IMR-90 (cell line): ENCODE measurements around the gene H6PD. TPM values are rescaled to one million over a fixed set of nuclear protein-coding genes. Genes with fewer than 3 reads are reported as not detected.

Source experiments
- ATAC-seq: fragments of 200-7000 bp; cut with Tn5 transposase; 2 replicates; pipeline ENCODE4 v1.9.1; 2020; ENCODE audit warnings: low read depth, mild to moderate bottlenecking, moderate library complexity
- BruUV-seq: library from RNA; stranded (reverse); fragments of 400-500 nt; replicated peaks from 2 replicates; lab custom pipeline; 2021; lab: Mats Ljungman, UMichigan
- CTCF ChIA-PET: fragments of 300-600 bp; formaldehyde crosslinking; extraction: SDS; loops from one replicate; lab custom pipeline; 2021; ENCODE audit warnings: antibody characterized with exemption; lab: Yijun Ruan, JAX
- POLR2A ChIA-PET: fragments of 300-600 bp; sonication (Branson Sonifier 250); formaldehyde crosslinking; loops from one replicate; lab custom pipeline; 2022; ENCODE audit warnings: antibody characterized with exemption; ENCODE audit not compliant: unreplicated experiment; lab: Charles Lee
- DNase-seq: peaks from one replicate; pipeline ENCODE4 v3.0.0; 2013
- H2AFZ ChIP-seq: replicated peaks from 2 replicates; pipeline ENCODE3; 2013; ENCODE audit warnings: low read length, mild to moderate bottlenecking; ENCODE audit not compliant: poor library complexity
- H2AK5ac ChIP-seq: 2 replicates; pipeline ENCODE4 v1.6.1; 2013; ENCODE audit warnings: low read depth, low read length, inconsistent platforms
- H2AK9ac ChIP-seq: replicated peaks from 2 replicates; pipeline ENCODE3; 2013; ENCODE audit warnings: mild to moderate bottlenecking, low read depth, low read length, moderate library complexity; ENCODE audit not compliant: poor library complexity
- H2BK120ac ChIP-seq: 2 replicates; pipeline ENCODE4 v1.6.1; 2013; ENCODE audit warnings: low read depth, low read length, inconsistent platforms
- H2BK15ac ChIP-seq: 3 replicates; pipeline ENCODE4 v1.6.1; 2013; ENCODE audit warnings: low read depth, low read length, inconsistent platforms
- H2BK20ac ChIP-seq: 2 replicates; pipeline ENCODE4 v1.6.1; 2013; ENCODE audit warnings: low read depth, mild to moderate bottlenecking, inconsistent platforms, low read length, moderate library complexity
- H2BK5ac ChIP-seq: 2 replicates; pipeline ENCODE4 v1.6.1; 2013; ENCODE audit warnings: mild to moderate bottlenecking, low read depth, low read length, inconsistent platforms; ENCODE audit not compliant: poor library complexity, severe bottlenecking
- H3K14ac ChIP-seq: replicated peaks from 2 replicates; pipeline ENCODE4 v1.6.1; 2013; ENCODE audit warnings: low read depth, low read length, inconsistent platforms
- H3K18ac ChIP-seq: 2 replicates; pipeline ENCODE4 v1.6.1; 2013; ENCODE audit warnings: low read depth, low read length, control low read depth
- H3K23ac ChIP-seq: 2 replicates; pipeline ENCODE4 v1.6.1; 2013; ENCODE audit warnings: low read depth, low read length, inconsistent platforms
- H3K27ac ChIP-seq: 2 replicates; pipeline ENCODE4 v1.5.1; 2013; ENCODE audit warnings: mild to moderate bottlenecking, control low read depth, low read length; ENCODE audit not compliant: insufficient read depth
- H3K27me3 ChIP-seq: 2 replicates; pipeline ENCODE4 v1.6.1; 2013; ENCODE audit warnings: low read length; ENCODE audit not compliant: control insufficient read depth, insufficient read depth
- H3K36me3 ChIP-seq: 2 replicates; pipeline ENCODE4 v1.6.1; 2013; ENCODE audit warnings: low read length, mixed read lengths; ENCODE audit not compliant: control insufficient read depth, insufficient read depth
- H3K4ac ChIP-seq: 2 replicates; pipeline ENCODE4 v1.6.1; 2013; ENCODE audit warnings: low read depth, low read length, inconsistent platforms
- H3K4me1 ChIP-seq: 2 replicates; pipeline ENCODE4 v1.6.1; 2013; ENCODE audit warnings: low read length, mixed read lengths; ENCODE audit not compliant: control insufficient read depth, insufficient read depth
- H3K4me2 ChIP-seq: 2 replicates; pipeline ENCODE4 v1.6.1; 2013; ENCODE audit warnings: low read depth, mild to moderate bottlenecking, control low read depth, low read length, moderate library complexity
- H3K4me3 ChIP-seq: 2 replicates; pipeline ENCODE4 v1.5.1; 2013; ENCODE audit warnings: low read depth, mild to moderate bottlenecking, control low read depth, low read length, moderate library complexity; ENCODE audit not compliant: insufficient read depth
- H3K56ac ChIP-seq: 2 replicates; pipeline ENCODE4 v1.6.1; 2013; ENCODE audit warnings: low read length, inconsistent platforms; ENCODE audit not compliant: insufficient read depth; ENCODE audit errors: extremely low read depth
- H3K79me1 ChIP-seq, 2 experiments: 2 replicates each; pipeline ENCODE4 v1.6.1; 2013; ENCODE audit warnings: low read length in 2 of 2, inconsistent platforms in 1 of 2, low read depth in 1 of 2
- H3K9ac ChIP-seq: 2 replicates; pipeline ENCODE4 v1.6.1; 2013; ENCODE audit warnings: low read depth, low read length, control low read depth
- H3K9me1 ChIP-seq: 2 replicates; pipeline ENCODE4 v1.6.1; 2013; ENCODE audit warnings: low read length, inconsistent platforms; ENCODE audit not compliant: insufficient read depth
- H3K9me3 ChIP-seq: 2 replicates; pipeline ENCODE4 v1.6.1; 2013; ENCODE audit warnings: low read length; ENCODE audit not compliant: control insufficient read depth, insufficient read depth
- H4K20me1 ChIP-seq: 2 replicates; pipeline ENCODE4 v1.6.1; 2013; ENCODE audit warnings: low read length, inconsistent platforms; ENCODE audit not compliant: insufficient read depth
- H4K5ac ChIP-seq: 2 replicates; pipeline ENCODE4 v1.6.1; 2013; ENCODE audit warnings: mild to moderate bottlenecking, low read depth, low read length, control low read depth
- H4K8ac ChIP-seq, 2 experiments: 2 replicates each; pipeline ENCODE4 v1.6.1; 2013; ENCODE audit warnings: low read depth in 2 of 2, low read length in 2 of 2, control low read depth in 1 of 2, inconsistent platforms in 1 of 2
- H4K91ac ChIP-seq: 2 replicates; pipeline ENCODE4 v1.6.1; 2013; ENCODE audit warnings: low read depth, low read length, inconsistent platforms; ENCODE audit not compliant: insufficient read depth
- CHD1 ChIP-seq: IDR thresholded peaks from 2 replicates; pipeline ENCODE4 v1.6.1; 2012; ENCODE audit warnings: low read depth, low read length, improper control_type of control experiment
- FOS ChIP-seq: fragments of 150-350 bp; IDR thresholded peaks from 2 replicates; pipeline ENCODE4 v1.6.1; 2016; ENCODE audit warnings: low read depth, low read length
- RAD21 ChIP-seq: IDR thresholded peaks from 2 replicates; pipeline ENCODE4 v1.6.1; 2012; ENCODE audit warnings: low read length, improper control_type of control experiment
- SMC3 ChIP-seq: fragments of 150-350 bp; IDR thresholded peaks from 2 replicates; pipeline ENCODE4 v1.6.1; 2016; ENCODE audit warnings: low read depth, mild to moderate bottlenecking, antibody characterized with exemption, low read length, moderate library complexity
- WGBS, 2 experiments: methylation state at CpG; one replicate each; pipeline versions ENCODE4 v1.1.5 to v1.1.7; 2013; ENCODE audit warnings: missing lambda C conversion rate in 2 of 2; ENCODE audit not compliant: insufficient read length in 1 of 2; ENCODE audit errors: extremely low coverage in 2 of 2; 5-methylcytosine and 5-hydroxymethylcytosine counted together
- dilution Hi-C: fragments of 300-500 bp; cut with HindIII; formaldehyde crosslinking; loops from one replicate; pipeline ENCODE4 v1.14.3; 2018; ENCODE audit warnings: low sequenced_read_pairs; ENCODE audit not compliant: unreplicated experiment
- in situ Hi-C: fragments of 300-500 bp; cut with MboI; formaldehyde crosslinking; loops from 3 replicates; pipeline ENCODE4 v1.14.3; 2019; ENCODE audit warnings: low sequenced_read_pairs, inconsistent platforms, mixed read lengths
- intact Hi-C: fragments of 100-400 bp; cut with micrococcal nuclease; formaldehyde crosslinking; loops from 2 replicates; pipeline ENCODE4 v1.10.0; 2022
- polyA plus RNA-seq, 3 experiments: library from polyadenylated mRNA; depleted of rRNA; stranded (reverse); fragments of >200 nt; gene quantifications; 2 replicates each; pipeline ENCODE4 v1.2.3, GENCODE V29; 2012; ENCODE audit warnings: low replicate concordance in 1 of 3
- total RNA-seq: library from RNA; depleted of rRNA; stranded (reverse); fragments of >200 nt; gene quantifications from 2 replicates; pipeline ENCODE4 v1.2.3, GENCODE V29; 2012

H6PD gene
- total and polyA plus RNA-seq, 2 of the 4 experiments (the other 2 are of a cell fraction) = 9.3 to 22.1 TPM

DNA sequence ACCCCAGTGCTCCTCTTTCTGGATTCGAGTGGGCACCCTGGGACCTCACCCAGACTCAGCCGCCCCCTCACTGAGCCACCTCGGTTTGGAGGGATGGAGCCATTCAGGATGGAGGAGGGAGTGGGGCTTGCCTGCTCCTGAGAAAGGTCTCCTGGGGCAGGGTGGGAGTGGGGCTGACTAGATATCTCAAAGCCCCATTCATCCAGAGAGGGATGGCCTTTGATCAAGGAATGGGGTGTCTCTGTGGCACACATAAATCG lies 48.1 kb downstream of the H6PD start:
- no peak overlapping the region; the same call in 2 of the 3 replicates for H2BK15ac ChIP-seq
- H3K14ac ChIP-seq = no peak overlapping the region
- peaks cover 0 to 5% of the 10 kb centered on the region in 2 experiments; a peak in 2 of 4 replicates for H3K79me1 ChIP-seq
- H2AFZ ChIP-seq = peak overlapping the region; percentile 75
- DNase-seq (no peak), ATAC-seq (no peak)
- CTCF ChIA-PET = interaction anchor here (0.5 kb wide), 1 partner anchor 49 kb away, joined by 3 read pairs; no protein-coding TSS in a partner anchor
- peak overlapping the region in 1 of 2 experiments; percentile 5; a peak in 2 of 4 replicates for H4K8ac ChIP-seq
- 0 out of 2 replicates have a peak overlapping the region, but pooled peaks have one; percentile 11 for H4K5ac ChIP-seq
- in situ Hi-C loops (loop anchor here (10.0 kb wide), 1 partner anchor 172 kb away; no protein-coding TSS in a partner anchor), dilution Hi-C loops (no loop called here), intact Hi-C loops (no loop called here)
- no peaks in the 10 kb centered on the region for H3K36me3 ChIP-seq
- H3K18ac ChIP-seq = no peak overlapping the region
- H2AK5ac ChIP-seq = peak overlapping the region; percentile 90; the same call in 1 of the 2 replicates
- no peaks in the 10 kb centered on the region for H3K9me3 ChIP-seq
- 0 out of 2 replicates have a peak overlapping the region, but pooled peaks have one; percentile 32 for H3K23ac ChIP-seq
- H2AK9ac ChIP-seq = peak overlapping the region; percentile 33
- peak overlapping the region; percentile 57 for H2BK120ac ChIP-seq
- peak overlapping the region; percentile 54 for H3K4ac ChIP-seq
- no peak overlapping the region for H3K4me2 ChIP-seq
- no CpG with 5 or more reads among the region's 4 CpGs for WGBS, 2 experiments
- TF ChIP-seq CHD1 (no peak), FOS (no peak), RAD21 (no peak), SMC3 (no peak)
- no peak overlapping the region for H3K4me3 ChIP-seq
- no peak overlapping the region for H3K9ac ChIP-seq
- no peak overlapping the region for H2BK5ac ChIP-seq
- H3K4me1 ChIP-seq = peaks cover 35% of the 10 kb centered on the region
- H3K9me1 ChIP-seq = peaks cover 22% of the 10 kb centered on the region
- no TSS peak for BruUV-seq
- H4K20me1 ChIP-seq = no peaks in the 10 kb centered on the region; the same call in 1 of the 2 replicates
- no peak overlapping the region for H3K27ac ChIP-seq
- peak overlapping the region; percentile 49 for H2BK20ac ChIP-seq
- H3K27me3 ChIP-seq = no peaks in the 10 kb centered on the region
- peak overlapping the region; percentile 38; the same call in 1 of the 2 replicates for H4K91ac ChIP-seq
- POLR2A ChIA-PET = no interaction called here
- H3K56ac ChIP-seq = no peak overlapping the region
